HepG2 (cell line): Measurements from ENCODE around the gene LSMEM2. TPM values are rescaled to one million over a fixed set of nuclear protein-coding genes. Genes with fewer than 3 reads are reported as not detected.
A peak's percentile ranks its signal among the peaks of the same experiment; 100 is the strongest.

Experiments
- CHCHD3 ChIP-seq: sonication (generic); formaldehyde crosslinking; IDR thresholded peaks from 2 replicates; pipeline ENCODE4 v1.8.0; 2022; ENCODE audit warnings: mild to moderate bottlenecking, missing genetic modification reagents, moderate library complexity
- DMAP1 ChIP-seq: IDR thresholded peaks from 2 replicates; pipeline ENCODE4 v1.6.1; 2016
- EEA1 ChIP-seq: sonication (generic); formaldehyde crosslinking; IDR thresholded peaks from 2 replicates; pipeline ENCODE4 v1.5.1; 2020; ENCODE audit warnings: mild to moderate bottlenecking, missing genetic modification reagents, borderline replicate concordance
- KAT7 ChIP-seq: IDR thresholded peaks from 2 replicates; pipeline ENCODE4 v1.6.1; 2018; ENCODE audit warnings: borderline replicate concordance, missing compliant biosample characterization
- KMT2A ChIP-seq: sonication (generic); formaldehyde crosslinking; IDR thresholded peaks from 2 replicates; pipeline ENCODE4 v1.4.0; 2020; ENCODE audit warnings: missing genetic modification reagents
- LCORL ChIP-seq, 2 experiments: fragments of 450-650 bp in 1 of 2; sonication (generic) in 1 of 2; formaldehyde crosslinking in 1 of 2; IDR thresholded peaks; 2 replicates each; pipeline versions ENCODE4 v1.5.0 to v1.6.1; 2017 to 2020; ENCODE audit warnings: antibody characterized with exemption in 1 of 2, missing genetic modification reagents in 1 of 2
- POLR2AphosphoS2 ChIP-seq: IDR thresholded peaks from 2 replicates; pipeline ENCODE4 v1.6.1; 2011; ENCODE audit warnings: low read depth, low read length, improper control_type of control experiment
- RARG ChIP-seq: sonication (generic); formaldehyde crosslinking; IDR thresholded peaks from 2 replicates; pipeline ENCODE4 v1.4.0; 2020; ENCODE audit warnings: low read depth, mild to moderate bottlenecking, missing genetic modification reagents
- REL ChIP-seq: sonication (generic); formaldehyde crosslinking; conservative IDR thresholded peaks from 2 replicates; pipeline ENCODE4 v1.8.0; 2022; ENCODE audit warnings: mild to moderate bottlenecking, missing genetic modification reagents, moderate library complexity
- SATB2 ChIP-seq: sonication (generic); formaldehyde crosslinking; IDR thresholded peaks from 2 replicates; pipeline ENCODE4 v1.5.0; 2020; ENCODE audit warnings: missing genetic modification reagents
- STAT5B ChIP-seq: sonication (generic); formaldehyde crosslinking; IDR thresholded peaks from 2 replicates; pipeline ENCODE4 v1.4.0; 2020; ENCODE audit warnings: missing genetic modification reagents
- TP53 ChIP-seq: sonication (generic); formaldehyde crosslinking; conservative IDR thresholded peaks from 2 replicates; pipeline ENCODE4 v1.4.0; 2020; ENCODE audit warnings: missing genetic modification reagents
- ZFP90 ChIP-seq: sonication (generic); formaldehyde crosslinking; IDR thresholded peaks from 2 replicates; pipeline ENCODE4 v1.8.0; 2022; ENCODE audit warnings: missing genetic modification reagents, mild to moderate bottlenecking, inconsistent platforms, borderline replicate concordance
- ZNF558 ChIP-seq: sonication (generic); formaldehyde crosslinking; IDR thresholded peaks from 2 replicates; pipeline ENCODE4 v1.9.0; 2022; ENCODE audit warnings: mild to moderate bottlenecking, missing genetic modification reagents, borderline replicate concordance
- ZNF577 ChIP-seq: sonication (generic); formaldehyde crosslinking; IDR thresholded peaks from 2 replicates; pipeline ENCODE4 v1.4.0; 2020; ENCODE audit warnings: mild to moderate bottlenecking, low read depth, missing genetic modification reagents, borderline replicate concordance
- ZNF703 ChIP-seq: sonication (generic); formaldehyde crosslinking; IDR thresholded peaks from 2 replicates; pipeline ENCODE4 v1.5.1; 2020; ENCODE audit warnings: missing genetic modification reagents, mild to moderate bottlenecking, moderate library complexity, borderline replicate concordance
- polyA plus RNA-seq, 8 experiments: library from polyadenylated mRNA; depleted of rRNA in 3 of 8; stranded (reverse) in 7 of 8; unstranded in 1 of 8; fragments of >200 nt; fragmentation: Illumina TruSeq in 4 of 8; extraction: Trizol in 4 of 8; gene quantifications; 2 replicates each; pipeline versions ENCODE4 v1.2.1 to v1.2.3, GENCODE V29; 2011 to 2016; ENCODE audit warnings: low read depth in 4 of 8, missing spikeins in 1 of 8, mixed read lengths in 1 of 8; ENCODE audit not compliant: insufficient read depth in 1 of 8
- total RNA-seq, 5 experiments: library from RNA; depleted of rRNA; stranded (reverse); fragments of >200 nt; fragmentation: Illumina TruSeq; extraction: Trizol; gene quantifications; 2 replicates each; pipeline ENCODE4 v1.2.3, GENCODE V29; 2016; ENCODE audit warnings: low read depth in 1 of 5
- TF ChIP-seq, protein P1 (sequence below): sonication (generic); formaldehyde crosslinking; IDR thresholded peaks from 2 replicates; pipeline ENCODE4 v1.5.0; 2020; ENCODE audit warnings: mild to moderate bottlenecking, missing genetic modification reagents, borderline replicate concordance
- TF ChIP-seq, protein P2 (sequence below): sonication (generic); formaldehyde crosslinking; IDR thresholded peaks from 2 replicates; pipeline ENCODE4 v1.4.0; 2020; ENCODE audit warnings: mild to moderate bottlenecking, missing genetic modification reagents
- TF ChIP-seq, protein P3 (sequence below): sonication (generic); formaldehyde crosslinking; IDR thresholded peaks from 2 replicates; pipeline ENCODE4 v1.8.0; 2022; ENCODE audit warnings: missing genetic modification reagents, mild to moderate bottlenecking, moderate library complexity, borderline replicate concordance
- TF ChIP-seq, protein P4 (sequence below), 2 experiments: sonication (generic) in 1 of 2; formaldehyde crosslinking in 1 of 2; IDR thresholded peaks; 2 replicates each; pipeline versions ENCODE4 v1.5.1 to v1.6.1; 2011 to 2020; ENCODE audit warnings: borderline replicate concordance in 1 of 2, low read depth in 1 of 2, low read length in 1 of 2, mild to moderate bottlenecking in 1 of 2, missing genetic modification reagents in 1 of 2, moderate library complexity in 1 of 2

LSMEM2 gene
- total and polyA plus RNA-seq, 2 of the 13 experiments (the other 11 are each of a cell fraction or from before 2014, with no cell fraction given) = 0.07 to 0.41 TPM

DNA sequence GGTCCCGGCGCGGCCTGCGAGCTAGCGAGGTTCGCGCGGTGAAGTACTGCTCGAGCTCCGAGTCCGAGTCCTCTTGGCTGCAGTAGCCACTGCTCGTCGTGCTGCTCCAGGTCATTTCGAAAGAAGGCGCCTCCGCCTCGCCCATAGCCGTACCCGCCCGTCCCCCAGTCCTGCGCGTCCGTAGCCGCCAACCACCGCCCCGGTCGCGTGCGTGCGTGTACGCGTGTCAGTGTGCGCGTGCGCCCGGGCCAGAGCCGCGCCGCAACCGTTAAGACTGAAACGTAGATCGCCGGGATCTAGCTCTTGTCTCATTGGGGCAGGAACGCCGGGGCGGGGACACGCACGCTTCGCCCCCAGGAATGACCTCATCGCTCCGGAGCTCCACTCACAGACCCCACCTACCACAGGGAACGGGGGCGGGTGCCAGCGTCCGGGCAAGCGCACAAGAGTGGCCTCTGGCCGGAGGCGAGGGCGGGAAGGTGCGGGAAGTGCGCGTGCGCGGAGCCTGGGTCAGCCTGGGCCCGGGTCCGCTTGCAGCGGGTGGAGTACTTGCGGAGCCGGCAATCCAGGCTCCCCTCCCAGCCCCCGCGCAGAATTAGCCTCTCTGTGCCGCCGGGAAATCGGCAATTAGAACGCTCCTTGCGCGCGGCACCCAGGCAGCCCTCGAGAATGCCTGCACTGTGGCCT is 58.4 kb downstream of the LSMEM2 start (continued):
- TF ChIP-seq, protein P1, sequence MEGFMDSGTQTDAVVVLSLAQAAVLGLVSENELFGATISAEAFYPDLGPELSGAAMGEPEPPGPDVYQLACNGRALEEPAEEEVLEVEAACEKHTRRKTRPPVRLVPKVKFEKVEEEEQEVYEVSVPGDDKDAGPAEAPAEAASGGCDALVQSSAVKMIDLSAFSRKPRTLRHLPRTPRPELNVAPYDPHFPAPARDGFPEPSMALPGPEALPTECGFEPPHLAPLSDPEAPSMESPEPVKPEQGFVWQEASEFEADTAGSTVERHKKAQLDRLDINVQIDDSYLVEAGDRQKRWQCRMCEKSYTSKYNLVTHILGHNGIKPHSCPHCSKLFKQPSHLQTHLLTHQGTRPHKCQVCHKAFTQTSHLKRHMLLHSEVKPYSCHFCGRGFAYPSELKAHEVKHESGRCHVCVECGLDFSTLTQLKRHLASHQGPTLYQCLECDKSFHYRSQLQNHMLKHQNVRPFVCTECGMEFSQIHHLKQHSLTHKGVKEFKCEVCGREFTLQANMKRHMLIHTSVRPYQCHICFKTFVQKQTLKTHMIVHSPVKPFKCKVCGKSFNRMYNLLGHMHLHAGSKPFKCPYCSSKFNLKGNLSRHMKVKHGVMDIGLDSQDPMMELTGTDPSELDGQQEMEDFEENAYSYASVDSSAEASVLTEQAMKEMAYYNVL = no peak
- no peak for TF ChIP-seq TP53 (CRISPR knock-in tag)
- no peak for TF ChIP-seq RARG (CRISPR knock-in tag)
- no peak for TF ChIP-seq ZNF577 (CRISPR knock-in tag)
- TF ChIP-seq, protein P2, sequence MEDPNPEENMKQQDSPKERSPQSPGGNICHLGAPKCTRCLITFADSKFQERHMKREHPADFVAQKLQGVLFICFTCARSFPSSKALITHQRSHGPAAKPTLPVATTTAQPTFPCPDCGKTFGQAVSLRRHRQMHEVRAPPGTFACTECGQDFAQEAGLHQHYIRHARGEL (CRISPR knock-in tag) = 0 out of 2 replicates have a peak, but pooled peaks have one; percentile 25
- TF ChIP-seq ZFP90 (CRISPR knock-in tag) = peak; percentile 63; the same call in 1 of the 2 replicates
- peak; percentile 71 for TF ChIP-seq KAT7
- no peak; the same call in 1 of the 2 replicates for TF ChIP-seq KMT2A (CRISPR knock-in tag)
- TF ChIP-seq, protein P3, sequence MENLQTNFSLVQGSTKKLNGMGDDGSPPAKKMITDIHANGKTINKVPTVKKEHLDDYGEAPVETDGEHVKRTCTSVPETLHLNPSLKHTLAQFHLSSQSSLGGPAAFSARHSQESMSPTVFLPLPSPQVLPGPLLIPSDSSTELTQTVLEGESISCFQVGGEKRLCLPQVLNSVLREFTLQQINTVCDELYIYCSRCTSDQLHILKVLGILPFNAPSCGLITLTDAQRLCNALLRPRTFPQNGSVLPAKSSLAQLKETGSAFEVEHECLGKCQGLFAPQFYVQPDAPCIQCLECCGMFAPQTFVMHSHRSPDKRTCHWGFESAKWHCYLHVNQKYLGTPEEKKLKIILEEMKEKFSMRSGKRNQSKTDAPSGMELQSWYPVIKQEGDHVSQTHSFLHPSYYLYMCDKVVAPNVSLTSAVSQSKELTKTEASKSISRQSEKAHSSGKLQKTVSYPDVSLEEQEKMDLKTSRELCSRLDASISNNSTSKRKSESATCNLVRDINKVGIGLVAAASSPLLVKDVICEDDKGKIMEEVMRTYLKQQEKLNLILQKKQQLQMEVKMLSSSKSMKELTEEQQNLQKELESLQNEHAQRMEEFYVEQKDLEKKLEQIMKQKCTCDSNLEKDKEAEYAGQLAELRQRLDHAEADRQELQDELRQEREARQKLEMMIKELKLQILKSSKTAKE = peak; percentile 75; the same call in 1 of the 2 replicates
- TF ChIP-seq SATB2 = 0 out of 2 replicates have a peak, but pooled peaks have one; percentile 24
- no peak for TF ChIP-seq STAT5B (CRISPR knock-in tag)
- TF ChIP-seq CHCHD3 = 0 out of 2 replicates have a peak, but pooled peaks have one; percentile 10
- TF ChIP-seq ZNF703 (CRISPR knock-in tag) = no peak
- TF ChIP-seq, protein P4, sequence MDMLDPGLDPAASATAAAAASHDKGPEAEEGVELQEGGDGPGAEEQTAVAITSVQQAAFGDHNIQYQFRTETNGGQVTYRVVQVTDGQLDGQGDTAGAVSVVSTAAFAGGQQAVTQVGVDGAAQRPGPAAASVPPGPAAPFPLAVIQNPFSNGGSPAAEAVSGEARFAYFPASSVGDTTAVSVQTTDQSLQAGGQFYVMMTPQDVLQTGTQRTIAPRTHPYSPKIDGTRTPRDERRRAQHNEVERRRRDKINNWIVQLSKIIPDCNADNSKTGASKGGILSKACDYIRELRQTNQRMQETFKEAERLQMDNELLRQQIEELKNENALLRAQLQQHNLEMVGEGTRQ (IDR thresholded peaks at IDR 0.05; ENCODE audit: low read depth, low read length) = no peak
- TF ChIP-seq, protein P4 (CRISPR knock-in tag; IDR thresholded peaks at IDR 0.05; ENCODE audit: borderline replicate concordance) = peak; percentile 38; the same call in 1 of the 2 replicates
- no peak for TF ChIP-seq LCORL (IDR thresholded peaks at IDR 0.05)
- peak; percentile 83; the same call in 1 of the 2 replicates for TF ChIP-seq LCORL (CRISPR knock-in tag; IDR thresholded peaks at IDR 0.05)
- TF ChIP-seq ZNF558 (CRISPR knock-in tag) = peak; percentile 60; the same call in 1 of the 2 replicates
- peak; percentile 78; the same call in 1 of the 2 replicates for TF ChIP-seq DMAP1
- no peak for TF ChIP-seq EEA1
- TF ChIP-seq REL (CRISPR knock-in tag) = peak; percentile 93
- no peak for TF ChIP-seq POLR2AphosphoS2
